Measurements from ENCODE around the gene MICAL2.

The MICAL2 gene

DNA sequence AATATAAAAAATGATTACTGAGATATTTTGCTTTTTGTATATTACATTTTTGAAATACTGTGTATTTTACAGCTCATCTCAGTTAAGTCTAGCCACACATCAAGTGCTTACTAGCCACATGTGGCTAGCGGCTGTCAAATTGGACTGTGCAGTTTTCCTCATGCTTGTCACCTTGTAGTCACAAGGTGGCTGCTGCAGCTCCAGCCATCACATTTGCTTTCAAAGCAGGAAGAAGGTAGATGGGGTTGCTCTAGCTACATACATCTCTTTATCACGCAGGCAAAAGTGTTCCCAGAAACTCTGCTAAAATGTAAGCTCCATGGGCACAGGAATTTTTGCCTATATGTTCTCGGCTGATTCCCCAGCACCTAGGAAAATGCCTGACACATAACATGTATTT lies 61.5 kb downstream of the MICAL2 start:
- no peak for DNase-seq (ENCODE audit: low read depth)

DNA sequence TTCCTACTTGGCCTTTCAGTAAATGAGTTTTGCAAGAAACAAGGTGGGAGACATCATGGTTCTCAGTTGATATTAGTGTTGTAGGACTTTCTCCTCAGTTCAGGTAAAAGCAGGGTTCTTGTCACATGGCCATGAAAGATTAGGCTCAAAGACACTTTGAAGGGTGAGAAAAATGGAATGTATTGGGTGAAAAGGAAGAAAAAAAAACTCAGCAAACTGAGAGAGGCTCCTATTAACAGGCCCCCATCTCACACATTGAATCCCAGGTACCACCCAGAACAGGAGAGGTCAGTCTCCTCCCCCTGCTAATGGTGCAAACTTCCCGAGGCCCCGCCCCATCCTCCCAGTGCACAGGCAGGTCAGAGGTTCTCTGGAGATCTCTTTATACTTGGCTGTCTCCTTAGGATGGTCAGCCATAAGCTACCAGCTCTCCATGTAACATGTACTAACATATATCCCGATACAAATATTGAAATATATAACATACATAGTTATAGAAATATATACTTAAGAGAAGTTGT lies 62.2 kb downstream of the MICAL2 start:
- DNase-seq (ENCODE audit: low read depth), result no peak

DNA sequence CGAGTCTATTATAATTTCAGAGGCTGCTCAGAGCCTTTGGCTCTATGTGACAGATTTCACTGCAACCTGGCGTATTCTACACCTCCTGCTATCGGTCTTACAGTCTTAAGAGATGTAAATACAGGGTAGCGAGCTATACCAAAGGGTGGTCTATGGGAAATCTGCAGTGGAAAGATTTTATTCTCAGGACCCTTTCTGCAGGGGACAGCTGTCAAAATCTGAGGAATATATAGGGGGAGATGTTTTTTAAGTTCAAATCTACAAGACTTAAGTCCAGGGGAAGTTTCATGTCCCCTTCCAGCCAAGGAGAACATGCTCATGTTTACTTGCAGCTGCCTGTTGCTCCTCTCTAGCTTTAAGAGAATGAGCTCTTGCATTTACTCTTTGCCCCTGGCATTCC lies 62.7 kb downstream of the MICAL2 start:
- DNase-seq (ENCODE audit: low read depth), result no peak

DNA sequence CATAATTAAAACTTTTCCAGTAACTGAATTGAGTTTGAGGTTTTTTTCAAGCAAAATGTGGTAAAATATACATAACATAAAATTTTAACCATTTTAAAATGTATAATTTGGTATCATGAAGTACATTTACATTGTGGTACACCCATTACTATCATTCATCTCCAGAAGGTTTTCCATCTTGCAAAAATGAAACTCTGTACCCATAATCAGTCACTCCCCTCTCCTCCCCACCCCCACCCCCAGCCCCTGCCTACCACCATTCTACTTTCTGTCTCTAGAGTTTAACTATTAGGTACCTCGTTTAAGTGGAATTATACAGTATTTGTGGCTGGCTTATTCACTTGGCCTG lies 63.7 kb downstream of the MICAL2 start:
- no peak for DNase-seq (ENCODE audit: low read depth)

DNA sequence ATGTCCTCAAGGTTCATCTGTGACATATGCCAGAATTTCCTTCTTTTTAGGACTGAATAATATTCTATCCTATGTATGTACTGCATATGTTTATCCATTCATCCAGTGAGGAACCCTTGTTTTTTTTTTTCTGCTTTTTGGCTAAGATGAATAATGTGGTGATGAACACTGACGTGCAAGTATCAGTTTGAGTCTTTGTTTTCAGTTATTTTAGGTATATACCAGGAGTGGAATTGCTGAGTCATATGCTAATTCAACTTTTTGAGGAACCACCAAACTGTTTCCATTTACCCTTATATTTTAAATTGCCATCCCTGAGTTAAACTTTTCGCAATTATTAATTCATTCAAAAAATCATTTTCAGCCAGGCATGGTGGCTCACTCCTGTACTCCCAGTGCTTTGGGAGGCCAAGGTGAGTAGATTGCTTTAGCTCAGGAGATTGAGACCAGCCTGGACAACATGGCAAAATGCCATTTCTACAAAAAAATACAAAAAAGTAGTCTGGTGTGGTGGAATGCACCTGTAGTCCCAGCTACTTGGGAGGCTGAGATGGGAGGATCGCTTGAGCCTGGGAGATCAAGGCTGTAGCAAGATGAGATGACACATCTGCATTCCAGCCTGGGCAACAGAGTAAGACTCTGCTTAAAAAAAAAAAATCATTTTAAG lies 64.2 kb downstream of the MICAL2 start:
- DNase-seq (ENCODE audit: low read depth), result no peak

DNA sequence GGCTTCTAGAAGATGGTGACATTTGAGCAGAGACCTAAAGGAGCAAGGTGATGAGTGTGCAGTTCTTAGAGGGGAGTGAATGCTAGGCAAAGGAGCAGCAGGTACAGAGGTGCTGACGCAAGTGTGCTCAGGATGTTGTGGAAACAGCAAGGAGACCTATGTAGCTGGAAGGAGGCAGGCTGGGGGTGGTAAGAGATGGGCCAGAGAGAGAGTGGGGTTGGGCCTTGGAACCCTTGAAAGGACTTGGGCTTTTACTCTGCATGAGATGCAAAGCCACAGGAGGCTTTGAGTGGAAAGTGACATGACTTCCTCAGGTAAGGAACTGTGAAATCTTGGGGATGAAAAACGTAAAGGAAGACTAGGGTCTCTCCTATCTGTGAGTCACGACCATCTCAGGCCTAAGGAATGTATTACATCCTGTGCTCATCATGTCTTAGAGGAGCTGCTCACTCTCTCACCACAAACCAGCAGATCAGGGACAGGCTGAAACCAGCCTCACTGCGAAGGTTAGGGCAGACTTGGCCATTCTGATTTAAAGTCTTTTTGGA lies 65.4 kb downstream of the MICAL2 start:
- no peak for DNase-seq (ENCODE audit: low read depth)

DNA sequence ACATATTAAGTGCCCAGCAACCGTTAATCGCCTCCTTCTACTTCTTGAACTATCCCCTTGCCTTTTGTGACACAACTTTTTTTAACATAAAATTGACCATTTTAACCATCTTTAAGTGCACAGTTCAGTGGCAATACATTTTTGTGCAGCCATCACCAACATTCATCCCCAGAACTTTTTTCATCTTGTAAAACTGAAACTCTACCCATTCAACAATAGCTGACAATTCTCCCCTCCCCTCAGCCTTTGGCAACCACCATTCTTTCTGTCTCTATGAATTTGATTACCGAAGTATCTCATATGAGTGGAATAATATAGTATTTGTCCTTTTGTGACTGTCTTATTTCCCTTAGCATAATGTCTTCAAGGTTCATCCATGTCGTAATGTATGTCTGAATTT lies 66.0 kb downstream of the MICAL2 start:
- DNase-seq (ENCODE audit: low read depth), result no peak

DNA sequence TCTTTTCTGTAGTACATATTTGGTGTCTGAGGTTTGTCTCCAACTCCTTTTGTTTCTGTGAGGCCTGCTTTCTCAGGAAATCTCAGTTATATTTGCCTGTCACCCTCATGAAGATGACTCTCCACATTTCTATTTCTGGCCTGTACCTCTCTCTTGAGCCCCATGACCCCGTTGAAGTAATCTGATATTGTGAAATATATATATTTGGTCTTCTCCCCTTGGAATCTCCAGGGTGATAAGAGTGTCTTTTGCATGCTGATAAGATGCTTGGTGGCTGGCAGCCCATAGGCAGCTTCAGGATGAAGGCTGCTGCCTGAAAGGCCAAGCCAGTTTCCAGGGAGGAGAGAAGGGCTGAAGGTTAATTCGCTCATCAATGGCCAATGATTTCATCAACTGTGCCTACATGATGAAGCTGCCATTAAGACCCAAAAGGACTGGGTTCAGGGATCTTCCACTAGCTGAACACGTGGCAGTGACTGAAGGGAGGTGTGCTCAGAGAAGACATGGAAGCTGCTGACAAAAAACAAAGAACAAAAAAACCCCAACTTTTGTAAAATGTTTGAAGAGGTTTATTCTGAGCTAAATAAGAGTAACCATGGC lies 67.4 kb downstream of the MICAL2 start:
- DNase-seq (ENCODE audit: low read depth), result no peak

DNA sequence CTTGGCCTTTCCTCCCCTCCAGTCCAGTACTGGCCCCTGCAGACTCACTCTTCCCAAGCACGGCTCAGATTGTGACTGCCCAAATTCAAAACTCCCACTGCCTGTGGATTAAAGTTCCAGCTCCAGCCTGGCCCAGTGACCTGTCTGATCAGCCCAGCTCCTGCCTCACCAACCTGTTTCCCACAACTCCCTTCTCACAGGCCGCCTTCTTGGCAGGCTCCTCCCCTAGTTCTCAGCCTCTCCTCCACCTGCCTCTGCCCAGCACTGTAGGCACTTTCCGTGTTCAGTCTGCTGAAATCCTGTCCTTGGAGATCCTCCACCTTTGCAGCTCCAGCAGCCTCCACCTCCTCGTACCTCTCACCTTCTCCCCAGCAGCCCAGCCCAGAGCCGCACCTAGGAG lies 68.6 kb downstream of the MICAL2 start:
- DNase-seq (ENCODE audit: low read depth), result no peak

DNA sequence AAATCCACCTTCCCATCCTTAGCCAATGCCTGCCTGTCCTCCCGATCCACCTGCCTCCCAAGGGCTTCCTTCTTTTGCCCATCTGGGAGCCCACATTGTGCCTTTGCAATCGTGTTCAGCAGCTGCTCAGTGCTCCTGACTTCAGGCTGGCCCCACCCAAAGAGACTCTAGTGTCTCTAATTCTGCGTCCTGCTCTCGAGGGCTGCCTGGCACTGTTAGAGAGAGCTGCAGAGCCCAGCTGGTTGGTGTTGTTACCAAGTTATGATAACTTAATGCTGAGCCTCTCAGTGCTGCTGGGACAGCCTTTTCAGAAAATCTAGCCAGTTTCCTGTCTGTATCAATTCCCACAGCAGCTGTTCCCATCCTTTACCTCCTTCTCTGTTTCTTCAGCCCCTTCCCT lies 69.1 kb downstream of the MICAL2 start:
- DNase-seq (ENCODE audit: low read depth), result no peak

DNA sequence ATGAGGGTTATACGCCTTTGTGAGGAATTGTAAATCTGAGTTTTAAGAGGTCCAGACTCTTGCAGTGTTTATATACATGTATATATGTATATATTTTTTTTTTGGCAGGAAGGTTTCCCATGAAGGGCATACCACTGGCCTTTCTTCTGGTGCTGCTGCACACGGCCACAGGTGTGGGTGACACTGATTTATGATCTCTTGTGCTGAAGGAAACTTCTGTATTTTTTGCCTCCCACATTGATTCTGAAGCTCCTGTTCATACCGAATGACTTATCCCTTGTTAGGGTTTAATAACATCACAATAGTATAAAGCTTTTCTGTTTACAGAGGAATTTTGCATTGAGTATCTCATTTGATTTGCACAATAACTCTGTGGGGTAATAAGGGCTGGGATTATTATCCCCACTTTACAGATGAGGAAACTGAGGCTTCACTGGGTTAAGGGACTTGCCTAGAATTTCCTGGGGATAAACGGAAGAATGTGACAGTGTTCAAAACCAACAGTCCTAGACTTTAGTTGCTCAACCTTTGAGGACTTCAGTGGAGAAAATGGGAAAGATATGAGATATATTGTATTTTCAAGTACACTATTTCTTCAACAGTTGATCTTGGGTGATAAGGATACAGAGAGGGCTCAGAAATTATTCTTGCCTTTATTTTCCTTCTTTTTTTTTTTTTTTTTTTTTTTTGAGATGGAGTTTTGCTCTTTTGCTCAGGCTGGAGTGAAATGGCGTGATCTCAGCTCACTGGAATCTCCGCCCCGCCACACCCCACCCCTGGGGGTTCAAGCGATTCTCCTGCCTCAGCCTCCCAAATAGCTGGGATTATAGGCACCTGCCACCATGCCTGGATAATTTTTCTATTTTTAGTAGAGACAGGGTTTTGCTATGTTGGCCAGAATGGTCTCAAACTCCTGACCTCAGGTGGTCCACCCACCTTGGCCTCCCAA lies 70.1 kb downstream of the MICAL2 start:
- DNase-seq (ENCODE audit: low read depth), result no peak

DNA sequence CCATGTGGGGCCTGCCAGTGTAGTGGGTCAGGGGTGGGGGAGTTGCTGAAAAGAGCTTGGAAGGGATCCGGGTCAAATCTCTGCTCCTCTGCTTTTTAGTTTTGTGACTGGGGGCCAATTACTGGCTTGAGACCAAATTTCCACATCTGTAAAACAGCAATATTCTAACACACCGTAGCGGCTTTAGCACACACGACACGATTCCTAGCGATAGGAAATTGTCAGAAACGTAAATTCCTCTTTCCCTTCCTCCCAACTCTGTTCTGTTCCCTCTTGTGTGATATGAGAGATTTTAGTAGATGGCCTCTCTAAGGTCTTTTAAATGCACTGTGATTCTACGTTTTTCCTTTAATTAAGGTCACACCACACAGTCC lies 71.9 kb downstream of the MICAL2 start:
- no peak for DNase-seq (ENCODE audit: low read depth)

DNA sequence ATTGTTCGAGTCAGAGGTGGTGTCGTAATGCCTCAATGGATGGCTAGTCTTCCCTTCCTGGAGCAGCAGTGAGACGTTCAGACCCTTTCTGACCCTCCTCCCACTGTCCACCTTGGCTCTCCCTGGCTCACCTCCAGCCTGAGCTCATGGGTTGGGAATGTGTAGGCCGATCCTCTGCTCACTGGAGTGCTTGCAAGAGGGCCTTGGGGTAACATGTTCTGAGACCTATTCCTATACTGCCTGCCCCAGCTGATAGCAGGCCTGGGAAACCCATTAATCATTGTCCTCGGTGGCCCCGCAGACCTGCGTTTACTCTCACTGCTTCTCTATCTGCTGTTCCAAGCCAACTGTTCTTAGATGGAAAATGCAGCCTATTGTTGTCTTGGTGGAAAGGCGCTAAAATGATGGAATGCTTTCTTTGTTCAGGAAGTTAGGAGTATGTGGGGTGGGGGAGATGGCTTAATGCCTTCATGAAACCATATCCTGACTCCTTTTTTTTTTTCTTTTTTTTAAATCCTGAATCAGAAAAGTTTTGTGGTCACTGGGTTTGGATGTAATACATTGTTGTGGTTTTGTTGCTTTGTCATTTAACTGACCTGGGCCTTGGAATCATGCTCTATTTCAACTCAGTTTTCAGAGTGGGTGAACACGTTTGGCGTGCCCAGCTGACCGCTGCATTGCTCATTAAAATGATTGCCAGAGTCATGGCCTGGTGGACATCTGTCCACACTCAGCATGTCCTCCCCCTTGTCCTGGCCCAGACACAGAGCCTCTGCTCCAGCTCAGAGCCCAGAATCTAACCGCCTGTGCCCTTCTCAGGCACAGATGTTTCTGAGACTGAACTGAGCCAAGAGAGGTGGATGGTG lies 72.5 kb downstream of the MICAL2 start:
- DNase-seq (ENCODE audit: low read depth), result no peak

DNA sequence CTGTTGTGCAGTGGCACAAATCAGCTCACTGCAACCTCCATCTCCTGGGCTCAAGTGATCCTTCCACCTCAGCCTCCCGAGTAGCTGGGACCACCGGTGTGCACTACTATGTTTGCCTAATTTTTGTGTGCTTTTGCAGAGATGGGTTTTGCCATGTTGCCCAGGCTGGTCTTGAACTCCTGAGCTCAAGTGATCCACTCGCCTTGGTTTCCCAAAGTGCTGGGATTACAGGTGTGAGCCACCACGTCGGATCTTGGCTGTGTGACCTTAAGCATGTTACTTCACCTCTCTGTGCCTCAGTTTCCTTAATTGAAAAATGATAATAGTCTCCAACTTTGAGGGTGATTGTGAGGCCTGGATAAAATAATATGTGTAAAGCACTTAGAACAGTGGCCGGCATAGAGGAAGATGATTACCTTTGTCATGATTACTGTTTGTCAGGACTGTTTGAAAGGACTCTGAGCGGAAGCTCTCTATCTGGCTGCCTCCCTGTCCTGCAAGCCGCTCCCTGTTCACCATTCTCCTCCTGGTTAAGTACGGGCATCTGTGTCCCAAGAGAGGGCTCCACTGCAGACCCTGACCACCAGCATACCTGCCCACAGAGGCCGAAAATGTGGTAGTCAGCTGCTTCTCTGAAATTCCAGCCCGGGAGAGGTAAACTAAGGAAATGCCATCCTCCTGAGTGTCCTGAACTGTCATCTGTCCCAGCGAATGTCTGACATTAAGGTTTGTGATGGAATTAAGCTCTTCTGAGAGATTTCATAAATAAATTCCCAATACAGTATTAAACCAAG lies 73.6 kb downstream of the MICAL2 start:
- no peak for DNase-seq (ENCODE audit: low read depth)

DNA sequence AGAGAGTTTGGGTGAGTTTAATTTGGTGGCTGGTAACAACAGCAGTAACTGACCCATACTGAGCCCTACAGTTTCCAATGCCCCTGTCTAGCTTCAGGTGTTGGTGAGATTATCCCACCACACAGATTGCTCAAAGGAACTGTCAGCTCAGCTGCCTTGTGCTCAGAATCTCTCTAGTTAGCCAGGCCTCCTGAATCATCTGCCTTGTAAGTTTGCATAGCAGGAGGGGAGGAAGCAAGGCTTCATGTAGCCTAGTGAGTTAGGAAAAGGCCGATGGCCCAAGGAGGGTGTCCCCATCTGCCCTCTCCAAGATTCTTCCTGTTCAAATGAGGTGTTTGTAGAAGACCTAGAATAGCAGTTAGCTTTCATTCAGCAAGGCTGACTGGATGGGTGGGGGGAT lies 74.3 kb downstream of the MICAL2 start:
- DNase-seq (ENCODE audit: low read depth), result no peak

DNA sequence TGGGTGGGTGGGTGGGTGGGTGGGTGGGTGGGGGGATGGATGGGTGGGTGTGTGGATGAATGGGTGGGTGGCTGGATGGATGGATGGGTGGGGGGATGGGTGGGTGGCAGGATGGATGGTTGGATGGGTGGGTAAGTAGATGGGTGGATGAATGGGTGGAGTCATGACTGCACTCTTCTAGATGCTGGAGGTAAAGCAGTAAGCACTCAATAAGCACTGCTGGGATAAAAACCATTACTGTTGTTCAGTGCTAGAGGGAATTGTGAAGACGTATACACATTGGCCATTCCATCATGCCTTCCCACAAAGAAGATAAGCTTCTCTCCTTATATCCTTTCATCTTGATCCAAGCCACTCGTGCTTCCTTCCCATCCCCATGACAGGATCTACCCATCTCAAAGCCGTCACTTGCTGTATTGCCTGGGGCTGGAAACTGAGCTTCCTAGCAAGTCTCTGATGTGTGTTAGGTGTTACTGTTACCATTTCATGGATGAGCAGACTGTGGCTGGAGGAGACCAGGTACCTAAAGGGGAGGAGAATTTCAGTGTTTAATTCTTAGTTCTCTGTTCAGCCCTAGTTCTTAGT lies 74.8 kb downstream of the MICAL2 start:
- no peak for DNase-seq (ENCODE audit: low read depth)

DNA sequence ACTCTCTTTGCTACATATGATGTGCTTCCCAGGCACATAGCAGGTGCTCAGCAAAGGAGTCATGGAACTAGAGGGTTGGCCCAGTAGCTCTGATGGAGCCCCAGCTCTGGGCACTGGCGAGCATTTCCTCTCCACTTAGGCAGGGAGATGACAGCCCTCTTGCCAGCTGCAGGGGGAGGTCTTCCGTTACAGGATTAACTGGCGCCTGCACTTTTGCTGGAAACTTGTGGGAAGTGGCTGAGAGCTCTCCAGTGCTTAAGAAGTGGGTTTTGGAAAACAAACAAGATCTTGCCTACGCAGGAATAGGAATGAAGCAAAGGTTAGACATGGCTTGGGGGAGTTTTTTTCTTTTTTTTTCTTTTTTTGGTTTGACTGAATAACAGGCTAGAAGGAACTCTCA lies 75.5 kb downstream of the MICAL2 start:
- no peak for DNase-seq (ENCODE audit: low read depth)

DNA sequence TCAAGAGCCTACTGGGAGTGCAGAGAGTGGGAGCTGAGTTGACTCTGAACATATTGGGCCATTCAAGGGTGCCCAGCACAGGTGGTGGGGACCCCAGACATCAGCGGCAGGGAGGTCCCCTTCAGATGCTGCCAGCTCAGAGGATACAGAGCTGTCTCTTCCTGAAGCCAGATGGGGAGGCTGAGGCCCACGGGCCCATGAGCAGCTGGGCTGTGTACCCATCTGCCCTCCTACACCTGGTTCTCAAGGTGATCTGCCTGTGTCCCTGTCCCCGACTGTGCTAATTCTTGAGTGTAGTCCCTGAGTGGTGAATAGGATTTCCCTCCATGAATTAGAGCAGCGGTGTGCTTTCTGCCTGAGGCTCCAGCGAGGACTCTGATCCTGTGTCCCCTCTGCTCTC lies 76.3 kb downstream of the MICAL2 start:
- DNase-seq (ENCODE audit: low read depth), result no peak

DNA sequence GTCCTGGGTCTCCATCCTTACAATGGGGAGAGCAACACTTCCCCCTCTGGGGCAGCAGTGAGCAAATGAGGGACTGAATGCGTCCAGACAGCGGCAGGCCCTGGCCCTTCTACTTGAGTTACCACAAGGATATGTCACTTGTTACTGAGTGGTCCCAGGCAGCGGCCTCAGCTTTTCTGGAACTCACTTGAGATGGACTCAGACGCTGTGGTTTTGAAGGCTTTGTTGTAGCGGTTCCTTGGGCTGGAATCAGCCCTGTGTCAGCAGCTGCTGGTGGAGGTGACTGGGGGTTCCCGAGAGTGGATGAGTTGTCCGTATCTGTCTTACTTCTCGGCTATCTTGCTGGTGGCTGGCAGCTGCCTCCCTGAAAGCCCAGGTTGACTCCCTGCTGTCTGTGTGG lies 77.0 kb downstream of the MICAL2 start:
- DNase-seq (ENCODE audit: low read depth), result no peak

DNA sequence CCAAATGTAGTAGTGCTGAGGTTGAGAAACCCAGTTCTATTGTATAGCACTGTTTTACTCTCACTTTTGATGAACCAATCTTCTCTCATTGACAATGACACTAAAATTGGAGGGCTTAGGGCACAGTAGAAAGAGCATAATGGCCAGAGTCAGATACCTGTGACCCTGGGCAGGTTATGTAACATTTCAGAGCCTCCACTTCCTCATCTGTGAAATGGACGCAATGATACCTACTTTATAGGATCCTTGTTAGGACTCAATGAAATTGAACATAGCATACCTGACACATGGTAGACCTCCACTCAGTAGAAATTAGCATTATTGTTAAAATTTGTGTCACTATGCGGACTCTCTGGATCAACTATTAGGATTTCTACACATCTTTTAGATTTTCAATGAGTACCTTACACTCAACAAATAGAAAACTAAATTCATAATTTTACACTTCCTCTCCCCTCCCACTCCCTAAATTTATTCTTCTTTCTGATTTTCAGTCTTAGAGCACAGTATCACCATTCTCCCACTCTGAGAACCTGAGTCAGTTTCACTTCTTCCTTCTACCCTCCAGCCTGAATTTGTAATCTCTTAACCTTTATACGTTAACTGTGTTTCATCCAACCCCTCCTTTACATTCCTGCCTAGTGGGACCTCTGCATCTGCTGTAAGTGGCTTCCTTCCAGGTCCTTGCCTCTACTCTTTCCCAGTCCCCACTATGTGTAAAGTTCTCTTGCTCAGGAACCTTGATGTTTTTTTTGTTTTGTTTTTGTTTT lies 78.3 kb downstream of the MICAL2 start:
- no peak for DNase-seq (ENCODE audit: low read depth)

Data from activated gamma-delta T cell treated with anti-CD3 and anti-CD28 coated beads, Interleukin-2, amount 50 U/mL, for 16 hours (primary cell).